HG03045 (cell line): ENCODE measurements around the gene CASP10.

ENCODE experiments used
- ATAC-seq: cut with Tn5 transposase; IDR thresholded peaks from one replicate; pipeline ENCODE4 v1.9.1; 2021; ENCODE audit warnings: mild to moderate bottlenecking, moderate library complexity; ENCODE audit not compliant: unreplicated experiment

The CASP10 gene

GRCh38 chr2:201257381-201257955 is 74.5 kb downstream of the CASP10 start:
- peak; percentile 61 for ATAC-seq

- ATAC-seq, result peak; percentile 56
Measured at GRCh38 chr2:201257956-201258665, 75.2 kb downstream of the CASP10 start.

- ATAC-seq, result no peak
Measured at GRCh38 chr2:201258666-201259615, 76.0 kb downstream of the CASP10 start.

GRCh38 chr2:201260302-201260800 is 77.4 kb downstream of the CASP10 start, which contains the start of gene CASP8:
CASP8 (plus strand) TSS chr2:201260536; CDS start chr2:201266487, 5,951 bp downstream.
- no peak for ATAC-seq

GRCh38 chr2:201261471-201261870 is 78.5 kb downstream of the CASP10 start:
- no peak for ATAC-seq

- ATAC-seq, result no peak
Measured at GRCh38 chr2:201261906-201262305, 79.0 kb downstream of the CASP10 start.

GRCh38 chr2:201262718-201263117 is 79.8 kb downstream of the CASP10 start:
- ATAC-seq, result no peak

- ATAC-seq, result no peak
Measured at GRCh38 chr2:201263779-201264178, 80.8 kb downstream of the CASP10 start.

- no peak for ATAC-seq
Measured at GRCh38 chr2:201264472-201265173, 81.7 kb downstream of the CASP10 start.

- no peak for ATAC-seq
Measured at GRCh38 chr2:201266629-201267028, 83.7 kb downstream of the CASP10 start.

GRCh38 chr2:201267278-201268030 is 84.5 kb downstream of the CASP10 start:
- ATAC-seq, result no peak

- ATAC-seq, result no peak
Measured at GRCh38 chr2:201269764-201270163, 86.8 kb downstream of the CASP10 start.

GRCh38 chr2:201270293-201271001 is 87.5 kb downstream of the CASP10 start:
- no peak for ATAC-seq

GRCh38 chr2:201271917-201272316 is 89.0 kb downstream of the CASP10 start:
- ATAC-seq, result no peak

GRCh38 chr2:201273330-201273983 is 90.5 kb downstream of the CASP10 start:
- ATAC-seq, result no peak

GRCh38 chr2:201275069-201275468 is 92.1 kb downstream of the CASP10 start:
- ATAC-seq, result no peak

GRCh38 chr2:201275990-201276389 is 93.0 kb downstream of the CASP10 start:
- ATAC-seq, result no peak

- no peak for ATAC-seq
Measured at GRCh38 chr2:201276511-201276910, 93.6 kb downstream of the CASP10 start.
